T-helper 1 cell treated with Interleukin-12 subunit alpha and Interleukin-12 subunit beta and Interleukin-4 antibody, amounts not matched to agents 30 ng/mL and 1 ng/mL, for 36 hours (primary cell): ENCODE data around the gene MRPS10. TPM values are rescaled to one million over a fixed set of nuclear protein-coding genes. Genes with fewer than 3 reads are reported as not detected.
"Not testable (repeated sequence)": the region's sequence is repeated elsewhere in the genome, so short reads cannot be mapped to it uniquely, and the experiment has no call there.

Experiments
- intact Hi-C: fragments of 100-400 bp; cut with micrococcal nuclease; formaldehyde crosslinking; loops from one replicate; pipeline ENCODE4 v1.15.1; 2024
- total RNA-seq: library from RNA; stranded (reverse); gene quantifications from 2 replicates; pipeline ENCODE4 v1.2.3, GENCODE V29; 2022

Gene MRPS10
- total RNA-seq, 1 donor from 2014 or later = 34.2 TPM

DNA sequence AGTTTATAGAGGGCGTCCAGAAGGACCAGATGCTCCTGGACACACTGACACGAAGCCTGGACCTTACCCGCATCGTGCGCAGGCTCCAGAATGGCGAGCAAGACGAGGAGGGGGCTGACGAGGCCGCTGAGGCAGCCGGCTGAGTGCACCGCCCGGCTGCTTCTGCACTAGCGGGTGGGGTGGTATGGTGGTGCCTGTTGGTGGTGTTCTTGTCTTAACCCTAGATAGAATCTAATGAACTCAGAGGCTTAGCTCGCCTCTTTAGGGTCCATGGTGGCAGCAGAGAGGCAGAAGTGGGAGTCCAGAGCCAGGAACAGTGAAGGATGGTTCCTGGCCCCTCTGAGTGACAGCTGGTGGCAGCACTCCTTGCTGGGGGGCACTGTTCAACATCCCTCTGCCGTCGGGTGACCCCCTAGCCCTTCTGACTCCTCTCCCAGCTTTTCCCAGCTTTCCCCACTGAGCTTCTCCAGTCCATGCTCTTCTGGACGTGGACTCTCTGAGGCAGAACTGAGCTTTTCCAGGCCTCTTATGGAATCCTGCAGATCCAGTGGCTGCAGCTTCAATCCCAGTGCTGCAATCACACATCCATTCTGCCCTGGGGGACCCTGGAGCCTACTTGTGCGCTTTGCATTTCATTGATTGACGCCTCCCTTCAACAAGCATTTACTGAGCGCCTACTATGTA is 38.3 kb downstream of the MRPS10 start:
- intact Hi-C loops = no loop called here

DNA sequence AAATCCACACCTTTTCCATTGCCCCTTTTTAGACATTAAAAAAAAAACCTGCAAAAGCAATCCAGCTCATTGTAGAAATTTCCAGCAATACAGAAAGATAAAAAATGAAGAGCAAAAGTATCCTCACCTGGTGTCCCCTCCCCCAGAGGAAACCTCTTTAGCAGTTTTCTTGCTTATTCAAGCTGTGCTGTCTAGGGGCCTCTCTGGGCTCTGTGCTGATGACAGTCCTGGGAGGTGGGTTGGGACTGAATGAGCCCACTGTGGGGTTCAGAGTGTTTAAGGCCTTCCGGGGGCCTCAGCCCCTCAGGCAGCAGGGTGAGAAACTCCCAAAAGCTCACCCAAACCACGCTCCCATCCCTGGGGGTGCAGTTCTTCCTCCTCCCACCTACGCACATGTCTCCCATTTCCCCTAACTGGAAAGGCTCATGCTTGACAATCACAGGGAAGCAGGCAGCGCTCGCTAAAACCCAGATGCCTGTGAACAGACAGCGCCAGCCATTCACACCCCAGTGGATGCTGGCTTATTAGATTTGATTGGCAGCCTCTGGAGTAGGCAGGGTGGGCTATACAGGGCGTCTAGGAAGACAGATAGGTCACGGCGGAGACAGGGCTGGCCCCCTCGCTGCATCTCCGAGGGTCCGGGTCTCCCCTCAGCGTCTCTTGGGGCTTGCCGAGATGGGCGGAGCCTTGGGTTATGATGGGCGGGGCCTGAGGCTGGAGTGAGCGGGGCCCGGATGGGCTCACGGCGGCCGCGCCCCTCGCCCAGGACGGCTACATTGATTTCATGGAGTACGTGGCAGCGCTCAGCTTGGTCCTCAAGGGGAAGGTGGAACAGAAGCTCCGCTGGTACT is 39.9 kb downstream of the MRPS10 start:
- intact Hi-C loops = no loop called here

DNA sequence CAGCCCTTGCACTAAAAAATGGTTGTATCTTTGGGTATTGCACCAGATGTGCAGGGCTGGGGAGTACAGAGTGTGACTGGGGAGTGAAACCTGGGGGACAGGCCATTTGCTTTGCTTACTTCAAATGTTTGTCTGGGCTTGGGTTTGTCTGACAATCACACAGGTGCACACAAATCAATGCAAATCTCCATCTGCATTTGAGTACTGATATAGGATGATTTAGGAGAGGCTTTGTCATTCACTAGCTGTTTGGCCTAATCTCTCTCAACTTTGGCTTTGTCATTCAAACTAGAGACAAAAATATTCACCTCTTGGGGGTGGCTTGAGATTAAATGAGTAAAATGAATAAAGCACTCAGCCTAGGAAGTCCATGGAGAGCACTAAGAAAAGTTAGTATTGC is 40.7 kb downstream of the MRPS10 start:
- intact Hi-C loops = no loop called here

DNA sequence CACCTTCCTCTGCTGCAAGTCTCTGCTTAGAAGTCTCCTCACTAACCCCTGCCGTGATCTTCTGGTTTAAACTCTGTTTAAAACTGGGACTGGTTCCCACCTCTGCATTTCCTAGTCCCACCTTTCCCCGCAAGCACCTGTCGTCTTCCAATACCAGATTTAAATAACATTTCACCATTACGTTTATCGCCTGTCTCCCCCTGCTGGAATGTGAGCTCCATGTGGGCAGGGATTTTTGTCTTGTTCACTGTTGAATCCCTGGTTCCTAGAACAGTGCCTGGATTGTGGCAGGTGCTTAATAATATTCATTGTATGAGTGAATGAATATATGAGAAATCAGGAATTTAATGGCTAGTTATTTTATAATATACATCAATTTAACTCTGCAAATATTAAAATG is 41.8 kb downstream of the MRPS10 start:
- intact Hi-C loops = no loop called here

DNA sequence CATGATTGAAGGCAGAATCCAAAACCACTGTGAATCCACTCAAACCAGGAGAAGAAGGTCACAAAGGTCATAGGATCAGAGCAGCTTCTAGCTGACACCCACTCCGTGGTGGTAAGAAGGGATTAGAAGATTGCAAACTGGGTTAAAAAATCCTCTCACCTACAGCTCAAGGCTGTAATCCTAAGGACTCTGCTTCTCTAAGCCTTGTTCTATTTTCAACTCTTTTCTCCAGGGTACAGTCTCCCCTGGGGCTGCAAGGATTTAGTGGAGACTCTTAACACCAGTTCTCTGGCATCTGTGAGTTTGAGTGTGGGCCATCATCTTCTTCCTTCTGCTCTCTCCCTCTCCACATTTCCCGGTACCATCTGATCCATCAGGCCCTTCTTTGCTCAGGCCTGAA is 44.6 kb downstream of the MRPS10 start, which contains the start of gene GUCA1A:
Gene GUCA1A (plus strand): TSS at position 264 of the 400 bp plus-strand sequence. CDS start 250 bp downstream, outside the sequence.
- intact Hi-C loops = no loop called here

DNA sequence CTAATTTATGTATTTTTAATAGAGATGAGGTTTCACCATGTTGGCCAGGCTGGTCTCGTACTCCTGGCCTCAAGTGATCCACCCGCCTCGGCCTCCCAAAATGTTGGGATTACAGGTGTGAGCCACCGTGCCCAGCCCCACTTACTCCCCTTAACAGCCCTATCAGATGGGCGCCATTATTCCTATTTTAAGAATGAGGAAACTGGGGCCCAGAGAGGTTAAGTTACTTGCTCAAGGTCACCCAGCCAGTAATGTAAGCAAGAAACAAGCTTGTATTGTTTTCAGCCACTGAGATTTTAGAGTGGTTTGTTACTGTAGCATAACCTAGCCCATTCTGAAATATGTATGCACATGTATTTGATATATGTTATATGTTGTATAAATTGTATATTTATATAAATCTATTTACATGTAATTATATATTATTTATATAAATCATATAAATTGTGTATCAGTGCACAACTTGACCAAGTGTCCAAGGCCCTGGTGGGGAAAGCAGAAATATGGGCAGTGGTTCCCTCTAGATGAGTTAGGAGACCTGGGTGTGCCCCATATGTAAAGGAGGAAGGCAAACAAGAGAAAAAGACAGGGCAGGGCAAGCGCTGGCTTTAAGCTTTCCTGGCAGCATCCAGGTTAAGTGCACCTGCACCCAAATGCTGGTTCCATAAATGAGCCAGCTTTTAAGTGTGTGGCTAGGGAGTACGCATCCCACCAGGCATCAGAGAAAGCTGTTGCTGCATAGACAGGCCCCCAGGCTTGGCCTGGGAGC is 45.7 kb downstream of the MRPS10 start:
- intact Hi-C loops = no loop called here

DNA sequence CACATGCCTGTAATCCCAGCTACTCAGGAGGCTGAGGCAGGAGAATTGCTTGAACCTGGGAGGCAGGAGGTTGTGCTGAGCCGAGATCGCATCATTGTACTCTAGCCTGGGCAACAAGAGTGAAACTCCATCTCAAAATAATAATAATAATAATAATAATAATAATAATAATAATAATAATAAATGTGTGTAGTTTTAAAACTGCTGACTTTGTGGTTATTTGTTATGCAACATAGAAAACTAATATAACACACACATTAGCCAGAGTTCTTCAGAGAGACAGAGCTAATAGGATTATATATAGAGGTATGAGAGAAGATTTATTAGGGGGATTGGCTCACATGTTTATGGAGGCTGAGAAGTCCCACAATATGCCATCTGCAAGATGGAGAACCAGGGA is 47.9 kb downstream of the MRPS10 start:
- intact Hi-C loops = not testable (repeated sequence)

DNA sequence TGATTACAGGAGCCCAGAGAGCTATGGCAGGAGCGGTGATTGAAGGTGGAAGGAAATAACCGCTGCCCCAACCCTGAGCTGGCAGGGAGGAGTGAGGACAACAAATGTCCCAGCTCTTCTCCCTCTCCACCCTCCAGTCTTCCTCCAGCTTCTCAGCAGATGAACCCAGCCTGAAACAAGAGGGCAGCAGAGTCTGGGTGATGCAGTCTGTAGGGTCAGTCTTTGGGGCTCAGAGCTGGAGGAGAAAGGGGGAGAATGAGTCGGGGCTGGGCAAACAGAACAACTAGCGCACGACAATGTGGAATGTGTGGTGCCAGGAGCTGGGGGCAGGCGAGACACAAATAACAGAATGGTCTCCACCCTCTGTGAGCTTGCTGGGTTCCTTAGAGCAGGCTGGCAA is 49.0 kb downstream of the MRPS10 start:
- intact Hi-C loops = no loop called here

DNA sequence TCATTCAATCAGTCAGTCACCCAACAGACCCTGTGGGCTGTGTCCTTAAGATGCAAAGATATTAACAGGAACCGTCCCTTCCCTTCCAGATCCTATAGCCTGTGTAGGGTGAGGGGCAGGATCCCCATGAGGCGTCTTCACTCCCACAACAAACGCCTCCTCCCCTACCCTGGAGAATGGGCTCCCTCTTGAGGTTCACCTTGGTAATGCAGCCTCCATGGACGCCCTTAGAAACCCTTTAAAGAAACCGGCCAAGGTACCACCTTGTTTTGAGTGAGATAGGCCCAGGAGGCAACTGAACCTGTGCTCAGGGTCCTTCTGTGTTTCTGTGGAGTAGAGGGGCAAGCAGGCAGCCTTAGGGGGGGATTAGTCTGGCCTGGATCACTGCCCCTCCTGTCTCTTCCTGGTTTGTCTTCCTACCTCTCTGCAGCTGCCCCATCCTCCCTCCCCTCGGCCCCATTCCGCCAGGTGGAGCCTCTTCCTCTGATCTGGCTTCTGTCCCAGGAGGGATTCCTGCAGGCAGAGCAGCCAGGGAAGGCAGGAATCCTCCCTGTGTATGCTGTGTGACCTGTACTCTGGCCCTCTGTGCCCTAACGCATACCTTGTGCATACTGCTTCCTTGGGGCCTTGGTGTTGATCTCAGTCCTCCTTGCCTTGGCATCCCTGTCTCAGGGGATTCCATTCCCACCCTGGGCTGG is 51.1 kb downstream of the MRPS10 start:
- intact Hi-C loops = loop anchor here (1.0 kb wide), 6 partner anchors 91 to 563 kb away; partner anchors contain the start of genes PRICKLE4 and TOMM6

DNA sequence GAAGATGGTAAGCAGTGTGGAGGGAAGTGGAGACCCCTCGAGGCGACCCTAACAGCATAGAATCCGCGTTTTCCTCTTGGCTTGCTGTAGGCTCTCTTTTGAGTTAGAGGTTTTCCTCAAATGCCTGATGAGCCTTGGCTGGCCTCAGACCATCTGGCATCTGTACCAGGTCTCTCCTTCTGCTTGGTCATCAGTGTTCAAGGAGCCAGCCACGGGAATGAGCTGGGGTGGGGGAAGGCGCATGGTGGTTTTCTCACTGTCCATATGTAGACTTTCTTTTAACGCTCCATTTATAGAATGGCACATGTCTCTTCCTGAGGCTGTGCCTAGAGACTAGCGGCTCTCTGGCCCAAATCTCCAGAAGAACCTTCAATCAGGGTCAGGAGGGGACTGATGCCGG is 52.6 kb downstream of the MRPS10 start:
- intact Hi-C loops = no loop called here

DNA sequence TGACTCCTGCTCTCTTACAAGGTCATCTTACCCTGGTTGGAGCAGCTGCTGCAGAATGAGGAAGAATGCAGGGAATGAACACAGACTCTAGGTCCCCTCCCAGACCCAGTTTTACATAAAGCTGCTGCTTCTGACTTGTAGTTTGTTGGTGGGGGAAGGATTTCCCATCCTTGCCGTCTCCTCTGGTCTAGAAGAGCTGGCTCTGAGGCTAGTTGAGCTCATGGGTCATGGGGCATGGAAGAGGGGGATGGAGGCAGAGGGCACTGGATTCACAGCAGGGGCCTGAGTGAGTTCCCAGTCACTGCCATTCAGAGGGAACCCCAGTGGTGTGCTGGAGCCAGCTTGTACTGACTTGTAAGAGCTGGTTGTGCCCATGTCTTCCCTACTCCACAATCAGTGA is 53.7 kb downstream of the MRPS10 start:
- intact Hi-C loops = no loop called here

DNA sequence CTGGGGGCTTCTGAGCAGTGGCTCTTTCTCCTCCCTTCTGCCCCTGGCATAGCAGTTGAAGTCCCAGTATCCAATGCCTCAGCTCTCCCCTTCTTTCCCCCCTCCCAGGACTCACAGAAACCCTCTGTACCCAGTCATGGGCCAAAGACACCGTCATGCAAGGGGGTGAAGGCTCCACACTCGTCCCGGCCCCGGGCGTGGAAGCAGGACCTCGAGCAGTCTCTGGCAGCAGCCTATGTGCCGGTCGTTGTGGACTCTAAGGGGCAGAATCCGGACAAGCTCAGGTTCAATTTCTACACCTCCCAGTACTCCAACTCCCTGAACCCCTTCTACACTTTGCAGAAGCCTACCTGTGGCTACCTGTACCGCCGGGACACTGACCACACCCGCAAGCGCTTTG is 54.8 kb downstream of the MRPS10 start:
- intact Hi-C loops = no loop called here

DNA sequence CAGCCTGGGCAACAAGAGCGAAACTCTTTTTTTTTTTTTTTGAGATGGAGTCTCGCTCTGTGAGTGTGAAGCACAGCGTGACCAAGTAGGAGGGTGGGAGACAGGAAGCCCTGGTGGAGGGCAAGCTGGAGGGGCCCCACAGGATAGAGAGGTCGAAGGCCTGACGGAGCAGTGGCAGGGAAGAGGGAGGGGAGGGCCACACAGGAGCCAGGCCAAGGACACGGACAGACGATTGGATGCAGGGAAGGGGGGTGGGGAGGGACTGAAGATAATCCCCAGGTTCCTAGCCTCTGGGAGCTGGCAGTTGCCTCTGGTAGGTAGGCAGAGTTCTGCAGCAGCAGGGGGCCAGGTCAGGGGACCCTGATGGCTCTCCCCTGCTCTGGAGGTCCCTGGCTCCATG is 55.3 kb downstream of the MRPS10 start:
- intact Hi-C loops = no loop called here

DNA sequence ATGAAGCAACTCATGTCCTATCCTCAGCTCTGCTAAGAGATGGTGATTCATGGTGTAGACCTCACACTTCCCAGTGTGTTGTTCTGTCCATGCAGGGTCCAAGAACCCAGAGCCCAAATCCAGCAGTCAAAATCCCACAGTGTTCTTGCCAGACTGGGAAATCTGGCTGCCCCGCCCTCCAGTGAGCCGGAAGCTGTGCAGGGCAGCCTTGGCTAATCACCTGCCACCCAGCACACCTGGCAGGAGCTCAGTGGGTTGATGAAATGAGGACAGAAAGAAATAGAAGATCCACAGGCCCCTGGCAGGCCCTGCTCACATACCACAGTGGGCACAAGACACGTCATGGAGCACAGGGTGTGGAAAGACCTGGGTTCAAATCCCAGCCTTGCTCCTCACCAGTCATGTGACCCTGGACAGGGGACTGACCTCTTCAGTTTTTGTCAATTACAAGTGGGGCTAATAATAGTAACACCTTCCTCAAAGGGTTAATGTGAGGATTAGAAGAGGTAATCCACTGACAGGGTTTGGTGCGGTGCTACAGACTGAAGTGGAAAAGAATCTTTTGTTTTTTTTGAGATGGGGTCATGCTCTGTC is 58.1 kb downstream of the MRPS10 start:
- intact Hi-C loops = no loop called here

DNA sequence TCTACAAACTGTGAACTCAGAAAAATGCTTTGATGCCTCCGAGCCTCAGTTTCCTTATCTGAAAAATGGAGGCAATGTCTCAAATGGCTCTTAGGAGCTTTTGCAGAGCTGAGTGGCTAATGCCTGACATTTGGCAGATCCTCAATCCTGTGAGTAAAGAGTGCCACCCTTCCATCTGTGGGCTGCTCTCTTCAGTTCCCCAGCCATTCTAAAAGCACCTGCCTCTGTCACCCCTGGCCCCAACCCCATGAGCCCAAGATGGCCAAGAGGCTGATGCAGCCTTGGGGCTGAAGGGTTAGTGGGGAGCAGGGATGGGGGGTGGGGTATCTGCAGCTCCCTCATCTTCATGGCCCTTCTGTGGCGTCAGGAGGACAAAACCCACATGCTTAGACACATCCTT is 59.0 kb downstream of the MRPS10 start:
- intact Hi-C loops = no loop called here

DNA sequence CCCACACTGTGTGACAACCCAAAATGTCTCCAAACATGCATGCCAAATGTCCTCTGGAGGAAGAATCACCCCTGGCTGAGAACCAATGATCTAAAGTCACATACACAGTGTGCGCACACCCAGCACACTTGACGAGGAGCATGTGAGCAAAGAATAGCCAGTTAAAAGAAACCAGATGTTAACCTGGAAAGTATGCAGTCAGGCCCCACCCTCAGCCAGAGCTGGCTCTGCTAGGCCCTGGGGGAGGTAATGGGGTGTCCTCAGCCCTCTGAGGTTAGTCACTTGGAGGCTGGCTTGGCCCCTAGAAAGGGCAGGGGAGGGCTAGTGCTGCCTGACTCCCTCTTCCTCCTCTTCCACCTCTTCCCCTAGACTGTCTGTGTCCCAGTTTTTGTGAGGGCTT is 59.6 kb downstream of the MRPS10 start:
- intact Hi-C loops = no loop called here

Other genes with a start within 250 kb of the MRPS10 start
- 47.5 and 52.0 TPM in 2 replicates for gene TAF8, start 167.3 kb downstream of the MRPS10 start, total RNA-seq
- gene C6orf132, start 75.2 kb downstream of the MRPS10 start, total RNA-seq = 0.07 and 0.15 TPM in 2 replicates
- gene GUCA1A, start 44.5 kb downstream of the MRPS10 start, total RNA-seq = not detected in 2 replicates
- 1.2 and 1.6 TPM in 2 replicates for gene GUCA1B, start 22.9 kb downstream of the MRPS10 start, total RNA-seq
- gene TRERF1, start 234.1 kb upstream of the MRPS10 start, total RNA-seq = 48.9 and 49.1 TPM in 2 replicates